ENCODE measurements around the gene GTSE1. TPM values are rescaled to one million over a fixed set of nuclear protein-coding genes. Genes with fewer than 3 reads are reported as not detected.
A peak's percentile ranks its signal among the peaks of the same experiment; 100 is the strongest.

Gene GTSE1
- total and polyA plus RNA-seq, 2 of the 13 experiments (the other 11 are each of a cell fraction or from before 2014, with no cell fraction given): 10.7 to 13.5 TPM

- no peak for TF ChIP-seq SOX13 (IDR thresholded peaks at IDR 0.05)
- peak in 1 of 2 experiments; percentile 20; a peak in 1 of 4 replicates for TF ChIP-seq SOX13 (CRISPR knock-in tag; conservative IDR thresholded peaks at IDR 0.05 in 1 of 2, IDR thresholded peaks at IDR 0.05 in 1 of 2)
- peak; percentile 63 for TF ChIP-seq ZBTB4 (CRISPR knock-in tag; IDR thresholded peaks at IDR 0.05; ENCODE audit: borderline replicate concordance)
- peak; percentile 84 for TF ChIP-seq NR0B2 (CRISPR knock-in tag; IDR thresholded peaks at IDR 0.05)
- TF ChIP-seq ZNF878 (CRISPR knock-in tag; IDR thresholded peaks at IDR 0.05): 0 out of 2 replicates have a peak, but pooled peaks have one; percentile 74
- TF ChIP-seq ZNF737 (CRISPR knock-in tag; IDR thresholded peaks at IDR 0.05; ENCODE audit: borderline replicate concordance): no peak
- TF ChIP-seq KAT8 (CRISPR knock-in tag; IDR thresholded peaks at IDR 0.05): peak; percentile 72
- TF ChIP-seq SATB2 (CRISPR knock-in tag; IDR thresholded peaks at IDR 0.05): peak; percentile 87
- no peak for TF ChIP-seq PTBP1 (IDR thresholded peaks at IDR 0.05; ENCODE audit: low read depth, low read length, poor library complexity, severe bottlenecking)
- no peak; the same call in 1 of the 2 replicates for TF ChIP-seq ZNF205 (CRISPR knock-in tag; IDR thresholded peaks at IDR 0.05)
- TF ChIP-seq MXD1 (CRISPR knock-in tag; IDR thresholded peaks at IDR 0.05): peak; percentile 91
- peak; percentile 64; the same call in 1 of the 2 replicates for TF ChIP-seq POGZ (CRISPR knock-in tag; IDR thresholded peaks at IDR 0.05)
- peak; percentile 81 for TF ChIP-seq TBX2 (CRISPR knock-in tag; IDR thresholded peaks at IDR 0.05; ENCODE audit: borderline replicate concordance)
- TF ChIP-seq HNRNPL (IDR thresholded peaks at IDR 0.05; ENCODE audit: low read depth, low read length): no peak
- TF ChIP-seq TFDP2 (CRISPR knock-in tag; IDR thresholded peaks at IDR 0.05): peak; percentile 95
- TF ChIP-seq MNT (IDR thresholded peaks at IDR 0.05): no peak
- TF ChIP-seq HOXA3 (CRISPR knock-in tag; IDR thresholded peaks at IDR 0.05): peak; percentile 88
- TF ChIP-seq ZNF253 (CRISPR knock-in tag; IDR thresholded peaks at IDR 0.05; ENCODE audit: borderline replicate concordance): no peak
- TF ChIP-seq ZNF207 (IDR thresholded peaks at IDR 0.05; ENCODE audit: borderline replicate concordance): no peak
- peak; percentile 92 for TF ChIP-seq KLF6 (CRISPR knock-in tag; IDR thresholded peaks at IDR 0.05)
- TF ChIP-seq EP300 (IDR thresholded peaks at IDR 0.05; ENCODE audit: low read depth in 2 of 2, low read length in 2 of 2): no peak
- TF ChIP-seq EP300 (CRISPR knock-in tag; IDR thresholded peaks at IDR 0.05; ENCODE audit: borderline replicate concordance): no peak
- TF ChIP-seq ZNF841 (CRISPR knock-in tag; IDR thresholded peaks at IDR 0.05; ENCODE audit: borderline replicate concordance): no peak
These were observed 46.5 kb upstream of the GTSE1 start, which contains the start of gene CDPF1 (continued) for GRCh38 chr22:46250035-46250782.

All from HepG2 (cell line).